Fibroblast of the aortic adventitia (primary cell): ENCODE results near the gene NCKAP5L. TPM values are rescaled to one million over a fixed set of nuclear protein-coding genes. Genes with fewer than 3 reads are reported as not detected.

Experiments used
- DNase-seq: peaks from one replicate; pipeline ENCODE4 v3.0.0-alpha.2; 2010; ENCODE audit warnings: low read depth
- H3K4me3 ChIP-seq: 2 replicates; pipeline ENCODE4 v1.5.1; 2011; ENCODE audit warnings: low read depth, mild to moderate bottlenecking, control low read depth, low read length, moderate library complexity
- CTCF ChIP-seq: IDR thresholded peaks from 2 replicates; pipeline ENCODE4 v1.5.1; 2011; ENCODE audit warnings: mild to moderate bottlenecking, low read length, control low read depth, inconsistent platforms; ENCODE audit not compliant: insufficient read depth
- small RNA-seq: library from RNA; depleted of rRNA; stranded (forward); fragments of <200 nt; gene quantifications from one replicate; pipeline ENCODE3, GENCODE V24; 2012
- total RNA-seq: library from RNA; depleted of rRNA; stranded (reverse); fragments of >200 nt; gene quantifications from 2 replicates; pipeline ENCODE4 v1.2.3, GENCODE V29; 2012; ENCODE audit warnings: low replicate concordance

The NCKAP5L gene
- total RNA-seq, 1 donor, result 27.9 TPM

GRCh38 chr12:49748800-49749199 is 79.4 kb downstream of the NCKAP5L start:
- no peak for DNase-seq
- H3K4me3 ChIP-seq, result no peak overlapping the region
- no peak for TF ChIP-seq CTCF

GRCh38 chr12:49748306-49748705 is 79.9 kb downstream of the NCKAP5L start:
- DNase-seq, result no peak
- TF ChIP-seq CTCF, result no peak
- H3K4me3 ChIP-seq, result no peak overlapping the region

DNA sequence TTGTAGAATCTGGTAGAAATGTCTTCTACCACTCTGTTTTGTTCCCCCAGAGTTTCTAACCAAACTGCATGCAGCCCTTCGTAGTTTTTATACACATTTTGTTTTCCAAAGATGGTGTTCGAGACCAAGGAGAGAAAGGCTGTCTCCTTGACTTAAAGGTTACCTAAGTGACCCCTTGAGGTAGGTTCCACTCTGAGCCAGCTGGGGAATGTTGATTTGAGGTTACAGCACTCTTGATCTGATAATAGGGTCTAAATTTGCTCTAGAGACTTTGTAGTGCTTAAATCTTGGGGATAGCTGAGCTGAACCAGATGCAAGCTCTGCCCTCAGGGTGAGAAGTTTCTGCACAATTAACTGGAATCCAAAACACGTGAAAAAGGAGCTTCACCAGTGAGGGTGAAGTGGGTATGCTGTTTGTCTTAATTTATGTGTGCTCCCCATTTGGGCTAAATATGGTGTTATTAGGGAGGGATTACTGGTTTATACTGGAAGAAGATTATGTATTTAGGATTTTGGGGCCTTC is 83.8 kb downstream of the NCKAP5L start:
- DNase-seq, result no peak
- no peak overlapping the region for H3K4me3 ChIP-seq

DNA sequence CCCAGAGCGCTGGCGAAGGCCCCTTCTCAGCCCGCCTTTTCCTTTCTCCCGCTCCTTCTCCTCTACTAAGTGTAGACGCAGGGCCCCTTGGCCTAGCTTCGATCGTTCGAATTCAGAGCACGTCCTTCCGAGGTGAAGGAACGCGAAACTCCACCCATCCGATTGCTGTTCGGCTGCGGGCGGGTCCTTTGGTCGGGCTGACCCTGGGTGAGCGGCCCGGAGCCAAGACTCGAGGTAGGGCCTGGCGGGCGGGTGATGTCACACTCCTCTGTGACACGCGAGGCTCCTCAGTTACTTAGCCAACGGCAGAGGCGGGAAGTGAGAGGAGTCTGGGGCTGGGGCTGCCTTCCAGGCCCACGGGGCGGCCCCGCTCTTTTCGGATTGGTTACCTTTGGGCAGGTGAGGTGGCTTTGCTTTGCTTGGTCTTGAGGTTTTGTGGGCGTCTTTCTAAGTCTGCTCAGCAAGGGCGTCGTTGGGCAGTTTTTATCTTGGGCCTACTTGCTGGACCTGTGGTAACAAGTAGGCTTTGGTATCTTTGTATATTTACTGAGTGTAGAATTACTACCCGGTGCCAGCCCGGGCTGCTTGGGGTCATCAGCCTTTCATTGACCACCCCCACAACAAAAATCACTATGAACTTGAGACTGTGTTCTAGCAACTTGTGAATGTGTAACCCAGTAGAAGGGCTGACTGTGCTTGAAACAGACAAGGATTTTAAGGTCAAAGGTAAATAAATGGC is 86.2 kb downstream of the NCKAP5L start:
- TF ChIP-seq CTCF, result no peak
- peak; percentile 82 for DNase-seq
- peak overlapping the region; percentile 100 for H3K4me3 ChIP-seq

More for the DNA sequence above, 83.8 kb downstream of the NCKAP5L start:
- TF ChIP-seq CTCF, result no peak

Small RNA genes within 50 kb of the gene (small RNA-seq; reads per million reads assigned to genes)
- not detected for gene LSM6P2

Other genes with a start within 250 kb of the NCKAP5L start
- 0.45 and 2.7 TPM in 2 replicates for gene FAM186B, start 222.8 kb downstream of the NCKAP5L start, total RNA-seq
- gene PRPF40B, start 204.9 kb downstream of the NCKAP5L start, total RNA-seq, result 10.5 and 16.8 TPM in 2 replicates
- gene FMNL3, start 121.0 kb downstream of the NCKAP5L start, total RNA-seq, result 12.0 and 20.8 TPM in 2 replicates
- gene TMBIM6, start 86.9 kb downstream of the NCKAP5L start, total RNA-seq, result 238 and 564 TPM in 2 replicates
- gene BCDIN3D, start 14.7 kb upstream of the NCKAP5L start, total RNA-seq, result 0.82 and 4.5 TPM in 2 replicates
- 12.9 and 13.8 TPM in 2 replicates for gene FAIM2, start 75.5 kb upstream of the NCKAP5L start, total RNA-seq
- not detected in 2 replicates for gene AQP2, start 122.3 kb upstream of the NCKAP5L start, total RNA-seq
- gene AQP5, start 133.5 kb upstream of the NCKAP5L start, total RNA-seq, result 0.72 and 2.4 TPM in 2 replicates
- 0.09 TPM in 1 of 2 replicates, not detected in the other for gene AQP6, start 144.5 kb upstream of the NCKAP5L start, total RNA-seq
- 18.6 and 88.1 TPM in 2 replicates for gene RACGAP1, start 197.1 kb upstream of the NCKAP5L start, total RNA-seq
- gene ASIC1, start 229.2 kb upstream of the NCKAP5L start, total RNA-seq, result 4.9 and 5.2 TPM in 2 replicates